ENCODE measurements around the gene SP6.

SP6 gene

GRCh38 chr17:47879028-47879585 lies 28.1 kb upstream of the SP6 start:
- DNase-seq: peak; percentile 73

- no peak for DNase-seq
These were observed 27.5 kb upstream of the SP6 start for GRCh38 chr17:47878203-47879027.

GRCh38 chr17:47877368-47878034 lies 26.5 kb upstream of the SP6 start:
- peak; percentile 50 for DNase-seq

- no peak for DNase-seq
These were observed 24.3 kb upstream of the SP6 start for GRCh38 chr17:47875011-47875985.

GRCh38 chr17:47873200-47874090 lies 22.5 kb upstream of the SP6 start:
- no peak for DNase-seq

- peak; percentile 47 for DNase-seq
These were observed 21.7 kb upstream of the SP6 start for GRCh38 chr17:47872651-47873161.

- DNase-seq: no peak
These were observed 21.2 kb upstream of the SP6 start for GRCh38 chr17:47872019-47872650.

GRCh38 chr17:47871048-47871447 lies 20.1 kb upstream of the SP6 start:
- no peak for DNase-seq

GRCh38 chr17:47870056-47870455 lies 19.1 kb upstream of the SP6 start:
- DNase-seq: no peak

GRCh38 chr17:47869114-47869513 lies 18.2 kb upstream of the SP6 start:
- no peak for DNase-seq

GRCh38 chr17:47867813-47868533 lies 17.0 kb upstream of the SP6 start:
- no peak for DNase-seq

GRCh38 chr17:47866941-47867340 lies 16.0 kb upstream of the SP6 start:
- no peak for DNase-seq

GRCh38 chr17:47864791-47865216 lies 13.8 kb upstream of the SP6 start:
- no peak for DNase-seq

GRCh38 chr17:47862621-47863440 lies 11.9 kb upstream of the SP6 start:
- peak; percentile 84 for DNase-seq

GRCh38 chr17:47860386-47860785 lies 9.4 kb upstream of the SP6 start:
- DNase-seq: no peak

- DNase-seq: no peak
These were observed 6.8 kb upstream of the SP6 start for GRCh38 chr17:47857551-47858455.

- no peak for DNase-seq
These were observed 5.9 kb upstream of the SP6 start for GRCh38 chr17:47856830-47857229.

GRCh38 chr17:47855737-47856136 lies 4.8 kb upstream of the SP6 start:
- DNase-seq: no peak
